Mesenchymal stem cell (in vitro differentiated cells and primary cell): ENCODE results near the gene FAM83F.

Experiments
- DNase-seq: peaks from one replicate; pipeline ENCODE4 v3.0.0-alpha.2; 2013
- H2AFZ ChIP-seq: one replicate; pipeline ENCODE4 v1.6.1; 2013; ENCODE audit warnings: low read depth, mild to moderate bottlenecking, control low read depth, inconsistent platforms, low read length, moderate library complexity
- H2AK5ac ChIP-seq: 2 replicates; pipeline ENCODE4 v1.6.1; 2013; ENCODE audit warnings: low read length, moderate library complexity, mild to moderate bottlenecking, inconsistent platforms; ENCODE audit not compliant: severe bottlenecking
- H2BK120ac ChIP-seq: one replicate; pipeline ENCODE4 v1.6.1; 2013; ENCODE audit warnings: low read depth, mild to moderate bottlenecking, inconsistent platforms, low read length, moderate library complexity
- H2BK12ac ChIP-seq, 2 experiments: one replicate each; pipeline ENCODE4 v1.6.1; 2013; ENCODE audit warnings: inconsistent platforms in 2 of 2, low read length in 2 of 2, mild to moderate bottlenecking in 2 of 2, moderate library complexity in 2 of 2, control low read depth in 1 of 2
- H2BK15ac ChIP-seq: one replicate; pipeline ENCODE4 v1.6.1; 2013; ENCODE audit warnings: mild to moderate bottlenecking, low read depth, inconsistent platforms; ENCODE audit not compliant: poor library complexity, severe bottlenecking
- H2BK5ac ChIP-seq: 2 replicates; pipeline ENCODE4 v1.6.1; 2013; ENCODE audit warnings: low read depth, mild to moderate bottlenecking, low read length, control low read depth, inconsistent platforms; ENCODE audit not compliant: poor library complexity, severe bottlenecking
- H3K14ac ChIP-seq, 2 experiments: one replicate each; pipeline ENCODE4 v1.6.1; 2013; ENCODE audit warnings: inconsistent platforms in 2 of 2, low read length in 2 of 2, control low read depth in 1 of 2, mild to moderate bottlenecking in 1 of 2, moderate library complexity in 1 of 2
- H3K18ac ChIP-seq, 2 experiments: one replicate each; pipeline ENCODE4 v1.6.1; 2013; ENCODE audit warnings: inconsistent platforms in 2 of 2, low read length in 2 of 2, control low read depth in 1 of 2, low read depth in 1 of 2, mild to moderate bottlenecking in 1 of 2
- H3K23ac ChIP-seq, 2 experiments: one replicate each; pipeline ENCODE4 v1.6.1; 2013; ENCODE audit warnings: inconsistent platforms in 2 of 2, low read length in 2 of 2, mild to moderate bottlenecking in 2 of 2, moderate library complexity in 2 of 2, control low read depth in 1 of 2
- H3K27ac ChIP-seq: 2 replicates; pipeline ENCODE4 v1.5.1; 2013; ENCODE audit warnings: mild to moderate bottlenecking, moderate library complexity, low read length, control low read depth, inconsistent platforms; ENCODE audit not compliant: poor library complexity, severe bottlenecking
- H3K27me3 ChIP-seq, 2 experiments: 2 replicates each; pipeline versions ENCODE4 v1.6.1 to v1.7.0; 2013; ENCODE audit warnings: low read length in 2 of 2, mild to moderate bottlenecking in 2 of 2, moderate library complexity in 2 of 2, control low read depth in 1 of 2, inconsistent platforms in 1 of 2; ENCODE audit not compliant: control insufficient read depth in 1 of 2, insufficient read depth in 1 of 2
- H3K36me3 ChIP-seq, 2 experiments: 2 replicates each; pipeline versions ENCODE4 v1.6.1 to v1.7.0; 2013; ENCODE audit warnings: low read length in 2 of 2, control low read depth in 1 of 2, inconsistent platforms in 1 of 2, low read depth in 1 of 2, mild to moderate bottlenecking in 1 of 2; ENCODE audit not compliant: insufficient read depth in 2 of 2, control insufficient read depth in 1 of 2
- H3K4ac ChIP-seq, 2 experiments: one replicate each; pipeline ENCODE4 v1.6.1; 2013; ENCODE audit warnings: inconsistent platforms in 2 of 2, low read length in 2 of 2, mild to moderate bottlenecking in 2 of 2, moderate library complexity in 2 of 2, control low read depth in 1 of 2, low read depth in 1 of 2
- H3K4me1 ChIP-seq: 2 replicates; pipeline ENCODE4 v1.6.1; 2013; ENCODE audit warnings: low read depth, low read length, control low read depth; ENCODE audit not compliant: control insufficient read depth, insufficient read depth
- H3K4me2 ChIP-seq: 2 replicates; pipeline ENCODE4 v1.6.1; 2013; ENCODE audit warnings: low read length, mild to moderate bottlenecking, inconsistent platforms; ENCODE audit not compliant: poor library complexity, severe bottlenecking
- H3K4me3 ChIP-seq, 2 experiments: 2 replicates each; pipeline versions ENCODE4 v1.5.1 to v1.7.0; 2013; ENCODE audit warnings: low read length in 2 of 2, mild to moderate bottlenecking in 2 of 2, control low read depth in 1 of 2, low read depth in 1 of 2; ENCODE audit not compliant: insufficient read depth in 1 of 2
- H3K79me1 ChIP-seq: replicated peaks from 2 replicates; pipeline ENCODE4 v1.6.1; 2013; ENCODE audit warnings: mild to moderate bottlenecking, control low read depth, low read length, inconsistent platforms; ENCODE audit not compliant: poor library complexity, severe bottlenecking
- H3K9ac ChIP-seq: 2 replicates; pipeline ENCODE4 v1.7.0; 2013; ENCODE audit warnings: mild to moderate bottlenecking, low read length, moderate library complexity
- H3K9me3 ChIP-seq: 2 replicates; pipeline ENCODE4 v1.7.0; 2013; ENCODE audit warnings: mild to moderate bottlenecking, low read length; ENCODE audit not compliant: control insufficient read depth
- H4K8ac ChIP-seq: one replicate; pipeline ENCODE4 v1.6.1; 2013; ENCODE audit warnings: inconsistent platforms, mild to moderate bottlenecking, low read length, moderate library complexity
- H4K91ac ChIP-seq: one replicate; pipeline ENCODE4 v1.6.1; 2013; ENCODE audit warnings: mild to moderate bottlenecking, low read length, inconsistent platforms
- WGBS: methylation state at CpG from one replicate; pipeline ENCODE4 v1.1.7; 2013; ENCODE audit warnings: mixed read lengths; 5-methylcytosine and 5-hydroxymethylcytosine counted together

The FAM83F gene

DNA sequence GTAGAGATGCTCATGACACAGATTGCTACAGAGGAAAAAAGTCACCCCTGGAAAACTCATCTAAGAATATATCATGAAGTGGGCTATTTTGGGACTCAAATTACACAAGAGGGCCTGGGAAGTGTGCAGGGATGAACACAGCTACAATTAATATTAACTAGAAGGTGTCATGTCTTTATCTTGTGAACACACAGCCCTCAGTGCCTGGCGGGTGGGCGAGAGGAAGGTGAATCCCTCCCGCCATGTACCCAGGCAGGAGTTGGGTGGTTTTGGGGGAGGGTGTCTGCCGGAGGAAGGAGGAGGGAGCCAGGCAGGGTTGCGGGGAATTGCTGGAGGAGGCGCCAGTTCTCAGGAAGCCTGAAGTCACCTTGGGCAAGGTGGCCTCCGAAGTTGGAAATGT lies 5.1 kb upstream of the FAM83F start:
- H3K9me3 ChIP-seq, result no peaks in the 10 kb centered on the region
- peaks cover 8% of the 10 kb centered on the region for H3K4me1 ChIP-seq
- H3K14ac ChIP-seq, result no peak overlapping the region
- H3K36me3 ChIP-seq, result no peaks in the 10 kb centered on the region
- no peak overlapping the region for H3K27ac ChIP-seq
- no peak overlapping the region for H3K9ac ChIP-seq
- peaks cover 17 to 51% of the 10 kb centered on the region in 2 experiments for H3K27me3 ChIP-seq
- no peak overlapping the region for H2AK5ac ChIP-seq
- no peak overlapping the region for H3K4me2 ChIP-seq
- no peak for DNase-seq
- no peak overlapping the region for H3K23ac ChIP-seq
- no peak overlapping the region for H2BK5ac ChIP-seq
- no peak overlapping the region for H3K4ac ChIP-seq
- H3K79me1 ChIP-seq, result no peaks in the 10 kb centered on the region
- H3K4me3 ChIP-seq, result no peak overlapping the region
- no peak overlapping the region for H2AFZ ChIP-seq
- no peak overlapping the region for H2BK120ac ChIP-seq
- no peak overlapping the region for H4K91ac ChIP-seq
- no peak overlapping the region for H2BK15ac ChIP-seq
- 80% methylated on average over 7 of the region's 7 CpGs for WGBS
- no peak overlapping the region for H2BK12ac ChIP-seq
- H4K8ac ChIP-seq, result no peak overlapping the region
- H3K18ac ChIP-seq, result no peak overlapping the region

- no peak overlapping the region for H2BK5ac ChIP-seq
- no peak overlapping the region for H2BK12ac ChIP-seq
- H3K27ac ChIP-seq, result no peak overlapping the region
- no peaks in the 10 kb centered on the region for H3K79me1 ChIP-seq
- H3K4me1 ChIP-seq, result peaks cover 10% of the 10 kb centered on the region
- no peak overlapping the region for H3K4me3 ChIP-seq
- peaks cover 9 to 51% of the 10 kb centered on the region in 2 experiments for H3K27me3 ChIP-seq
- peaks cover 0 to 3% of the 10 kb centered on the region in 2 experiments for H3K36me3 ChIP-seq
- no peak overlapping the region for H3K14ac ChIP-seq
- H3K4me2 ChIP-seq, result no peak overlapping the region
- no CpG with 5 or more reads among the region's 3 CpGs for WGBS
- H3K9ac ChIP-seq, result no peak overlapping the region
- H3K4ac ChIP-seq, result no peak overlapping the region
- DNase-seq, result no peak
- H3K9me3 ChIP-seq, result no peaks in the 10 kb centered on the region
- H4K91ac ChIP-seq, result no peak overlapping the region
- H2AFZ ChIP-seq, result no peak overlapping the region
- no peak overlapping the region for H4K8ac ChIP-seq
- H3K18ac ChIP-seq, result no peak overlapping the region
- no peak overlapping the region for H2BK120ac ChIP-seq
- H3K23ac ChIP-seq, result no peak overlapping the region
- H2AK5ac ChIP-seq, result no peak overlapping the region
- no peak overlapping the region for H2BK15ac ChIP-seq
Observed at GRCh38 chr22:39990686-39991085, 4.1 kb upstream of the FAM83F start.

DNA sequence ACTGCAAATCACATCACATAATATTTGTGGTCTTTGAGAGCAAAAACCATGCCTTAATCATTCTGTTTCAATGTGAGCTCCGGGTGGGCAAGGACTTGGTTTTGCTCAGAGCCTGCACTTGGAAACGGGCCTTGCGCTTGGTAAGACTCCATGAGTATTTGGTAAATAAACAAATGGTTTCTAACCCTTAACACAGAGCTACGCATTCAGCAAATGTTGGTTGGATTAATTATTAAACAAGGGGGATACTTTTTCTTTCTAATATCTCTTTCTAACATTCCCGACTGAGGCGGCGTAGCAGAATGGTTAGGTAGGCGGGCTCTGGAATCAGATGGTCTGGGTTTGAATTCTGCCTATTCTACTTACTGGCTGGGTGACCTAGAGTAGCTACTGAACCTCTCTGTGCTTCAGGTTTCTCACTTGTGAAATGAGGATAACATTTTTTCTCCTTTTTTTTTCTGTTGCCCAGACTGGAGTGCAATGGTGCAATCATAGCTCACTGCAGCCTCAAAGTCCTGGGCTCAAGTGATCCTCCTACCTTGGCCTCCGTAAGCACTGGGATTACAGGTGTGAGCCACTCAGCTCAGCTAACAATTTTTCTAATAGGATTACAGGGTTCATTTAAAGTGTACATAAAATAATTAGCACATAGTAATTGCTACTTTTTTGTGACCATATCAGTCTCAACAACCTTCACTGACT lies 3.4 kb upstream of the FAM83F start:
- Histone ChIP-seq H2AK5ac (no peak overlapping the region), H2BK15ac (no peak overlapping the region), H3K14ac (no peak overlapping the region), H2BK120ac (no peak overlapping the region), H2AFZ (no peak overlapping the region), H3K18ac (no peak overlapping the region), H3K4me1 (peaks cover 13% of the 10 kb centered on the region), H3K23ac (no peak overlapping the region), H3K27ac (no peak overlapping the region), H3K9me3 (no peaks in the 10 kb centered on the region), H3K79me1 (no peaks in the 10 kb centered on the region), H3K4ac (no peak overlapping the region), H3K9ac (no peak overlapping the region), H3K36me3 (peaks cover 0 to 3% of the 10 kb centered on the region in 2 experiments), H3K4me3 (no peak overlapping the region), H3K4me2 (peak overlapping the region; percentile 25), H2BK5ac (no peak overlapping the region), H3K27me3 (peaks cover 4 to 51% of the 10 kb centered on the region in 2 experiments), H4K8ac (no peak overlapping the region), H4K91ac (no peak overlapping the region), H2BK12ac (no peak overlapping the region)
- WGBS, result 89% methylated on average over 6 of the region's 9 CpGs
- DNase-seq, result no peak

- Histone ChIP-seq H3K36me3 (peaks cover 0 to 3% of the 10 kb centered on the region in 2 experiments), H4K8ac (no peak overlapping the region)
Observed at GRCh38 chr22:39992088-39992826, 2.5 kb upstream of the FAM83F start.

More at GRCh38 chr22:39992088-39992826, 2.5 kb upstream of the FAM83F start:
- no peak for DNase-seq
- Histone ChIP-seq H4K91ac (no peak overlapping the region), H2BK120ac (no peak overlapping the region), H2BK5ac (no peak overlapping the region), H3K4me3 (no peak overlapping the region), H3K9ac (no peak overlapping the region), H3K14ac (no peak overlapping the region), H2BK15ac (no peak overlapping the region), H3K27ac (no peak overlapping the region), H3K4me2 (no peak overlapping the region), H2BK12ac (no peak overlapping the region), H3K9me3 (no peaks in the 10 kb centered on the region), H3K4ac (no peak overlapping the region), H3K18ac (no peak overlapping the region), H2AFZ (no peak overlapping the region), H3K4me1 (peaks cover 14% of the 10 kb centered on the region), H2AK5ac (no peak overlapping the region), H3K79me1 (no peaks in the 10 kb centered on the region), H3K23ac (no peak overlapping the region), H3K27me3 (peaks cover 4 to 58% of the 10 kb centered on the region in 2 experiments)
- WGBS, result 92% methylated on average over 5 of the region's 5 CpGs
